Measurements from ENCODE around the gene RPRD1A. TPM values are rescaled to one million over a fixed set of nuclear protein-coding genes. Genes with fewer than 3 reads are reported as not detected.

The RPRD1A gene
- total and polyA plus RNA-seq, 2 of the 4 experiments (the other 2 are of a cell fraction) = 23.3 to 27.2 TPM

DNA sequence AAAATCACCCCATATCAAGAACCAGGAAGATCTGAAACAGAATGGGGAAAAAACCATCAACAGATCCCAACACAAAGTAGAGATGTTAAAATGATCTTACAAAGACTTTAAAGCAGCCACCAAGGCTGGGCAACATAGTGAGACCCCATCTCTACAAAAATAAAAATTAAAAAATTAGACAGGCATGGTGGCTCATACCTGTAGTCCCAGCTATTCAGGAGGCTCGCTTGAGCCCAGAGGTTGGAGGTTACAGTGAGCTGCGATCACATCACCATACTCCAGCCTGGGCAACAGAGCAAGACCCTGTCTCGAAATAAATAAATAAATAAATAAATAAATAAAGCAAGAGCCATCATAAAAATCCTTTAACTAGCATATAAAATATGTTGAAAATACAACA lies 20.5 kb downstream of the RPRD1A start:
- Histone ChIP-seq H3K14ac (replicated peaks; ENCODE audit: low read depth, low read length) (no peak overlapping the region), H2AK5ac (ENCODE audit: low read depth, low read length) (no peak overlapping the region), H3K36me3 (ENCODE audit: control insufficient read depth, insufficient read depth, low read length) (no peaks in the 10 kb centered on the region), H3K9ac (ENCODE audit: low read depth, low read length) (no peak overlapping the region), H3K18ac (ENCODE audit: low read depth, low read length) (no peak overlapping the region), H3K79me1 (ENCODE audit: low read depth in 1 of 2, low read length in 2 of 2) (peaks cover 28 to 63% of the 10 kb centered on the region in 2 experiments), H2BK20ac (ENCODE audit: low read depth, low read length) (no peak overlapping the region), H2BK120ac (ENCODE audit: low read depth, low read length) (no peak overlapping the region), H3K27me3 (ENCODE audit: control insufficient read depth, insufficient read depth, low read length) (no peaks in the 10 kb centered on the region), H3K9me1 (ENCODE audit: insufficient read depth, low read length) (peaks cover 6% of the 10 kb centered on the region; the same call in 1 of the 2 replicates), H3K27ac (ENCODE audit: insufficient read depth, low read length) (no peak overlapping the region), H4K5ac (ENCODE audit: low read depth, low read length) (no peak overlapping the region), H3K4me3 (ENCODE audit: insufficient read depth, low read depth, low read length) (no peak overlapping the region), H4K91ac (ENCODE audit: insufficient read depth, low read depth, low read length) (no peak overlapping the region), H3K4ac (ENCODE audit: low read depth, low read length) (no peak overlapping the region), H3K4me1 (ENCODE audit: control insufficient read depth, insufficient read depth, low read length) (no peaks in the 10 kb centered on the region), H4K8ac (ENCODE audit: low read depth in 2 of 2, low read length in 2 of 2) (no peak overlapping the region), H3K4me2 (ENCODE audit: low read depth, low read length) (no peak overlapping the region), H2AFZ (replicated peaks; ENCODE audit: low read length, poor library complexity) (no peak overlapping the region), H2BK15ac (ENCODE audit: low read depth, low read length) (no peak overlapping the region), H4K20me1 (ENCODE audit: insufficient read depth, low read length) (peaks cover 11% of the 10 kb centered on the region), H3K23ac (ENCODE audit: low read depth, low read length) (no peak overlapping the region), H3K56ac (ENCODE audit: extremely low read depth, insufficient read depth, low read length) (no peak overlapping the region), H2BK5ac (ENCODE audit: low read depth, low read length, poor library complexity, severe bottlenecking) (no peak overlapping the region), H2AK9ac (replicated peaks; ENCODE audit: low read depth, low read length, poor library complexity) (no peak overlapping the region), H3K9me3 (ENCODE audit: control insufficient read depth, insufficient read depth, low read length) (no peaks in the 10 kb centered on the region; the same call in 1 of the 2 replicates)
- dilution Hi-C loops (cut with HindIII; ENCODE audit: low sequenced_read_pairs, unreplicated experiment) = no loop called here
- ATAC-seq (ENCODE audit: low read depth) (no peak), DNase-seq (no peak)
- intact Hi-C loops (cut with micrococcal nuclease) = no loop called here
- CTCF ChIA-PET = no interaction called here
- BruUV-seq (replicated peaks) = no TSS peak
- in situ Hi-C loops (cut with MboI; ENCODE audit: low sequenced_read_pairs) = no loop called here
- no CpG with 5 or more reads among the region's 3 CpGs for WGBS, 2 experiments (ENCODE audit: extremely low coverage in 2 of 2, insufficient read length in 1 of 2)
- TF ChIP-seq MXI1 (IDR thresholded peaks at IDR 0.05; ENCODE audit: borderline replicate concordance, low read depth, low read length) (no peak), BHLHE40 (IDR thresholded peaks at IDR 0.05; ENCODE audit: low read depth, low read length) (no peak), CHD1 (IDR thresholded peaks at IDR 0.05; ENCODE audit: low read depth, low read length) (no peak), USF2 (IDR thresholded peaks at IDR 0.05; ENCODE audit: low read depth, low read length) (no peak), RFX5 (IDR thresholded peaks at IDR 0.05; ENCODE audit: low read depth, low read length) (no peak), SMC3 (IDR thresholded peaks at IDR 0.05; ENCODE audit: low read depth, low read length) (no peak), RAD21 (IDR thresholded peaks at IDR 0.05; ENCODE audit: low read length) (no peak)
- TF ChIP-seq, protein P1, sequence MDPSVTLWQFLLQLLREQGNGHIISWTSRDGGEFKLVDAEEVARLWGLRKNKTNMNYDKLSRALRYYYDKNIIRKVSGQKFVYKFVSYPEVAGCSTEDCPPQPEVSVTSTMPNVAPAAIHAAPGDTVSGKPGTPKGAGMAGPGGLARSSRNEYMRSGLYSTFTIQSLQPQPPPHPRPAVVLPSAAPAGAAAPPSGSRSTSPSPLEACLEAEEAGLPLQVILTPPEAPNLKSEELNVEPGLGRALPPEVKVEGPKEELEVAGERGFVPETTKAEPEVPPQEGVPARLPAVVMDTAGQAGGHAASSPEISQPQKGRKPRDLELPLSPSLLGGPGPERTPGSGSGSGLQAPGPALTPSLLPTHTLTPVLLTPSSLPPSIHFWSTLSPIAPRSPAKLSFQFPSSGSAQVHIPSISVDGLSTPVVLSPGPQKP (IDR thresholded peaks at IDR 0.05; ENCODE audit: borderline replicate concordance, low read depth, low read length) = no peak
- POLR2A ChIA-PET (ENCODE audit: unreplicated experiment) = no interaction called here

All from IMR-90 (cell line).